ENCODE data around the gene SLC31A1.
"Not testable (repeated sequence)": the region's sequence is repeated elsewhere in the genome, so short reads cannot be mapped to it uniquely, and the experiment has no call there.

The SLC31A1 gene

DNA sequence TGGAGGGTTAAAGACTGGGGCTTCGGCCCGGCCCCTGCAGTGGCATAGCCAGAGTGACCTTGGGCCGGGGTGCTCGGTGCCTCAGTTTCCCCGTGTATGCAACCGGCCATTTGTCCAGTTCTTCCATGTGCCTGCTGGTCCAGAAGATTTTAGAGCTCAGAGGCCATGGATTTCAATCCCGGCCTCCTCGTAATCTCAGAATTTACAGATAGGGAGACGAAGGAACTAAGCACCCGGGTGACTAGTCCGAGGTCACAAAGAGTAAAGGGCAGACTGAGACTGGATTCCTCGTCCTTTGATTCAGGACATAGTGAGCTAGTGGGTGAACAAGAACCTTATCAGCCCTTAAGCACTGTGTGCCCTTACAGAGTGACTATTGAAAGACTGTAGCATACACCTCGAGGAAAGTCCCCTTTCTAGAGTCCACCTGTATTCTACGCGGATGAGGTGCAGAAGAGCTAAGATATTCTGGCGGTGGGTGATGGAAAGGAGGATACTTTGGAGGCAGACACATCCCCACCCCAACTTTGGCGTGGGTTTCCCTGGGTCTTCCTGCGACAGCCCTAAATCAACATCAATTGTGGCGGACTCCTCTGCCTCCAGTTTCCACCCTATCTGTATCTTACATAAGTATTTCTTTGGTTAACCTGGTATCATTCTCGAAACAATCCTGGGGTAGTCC is 597 bp downstream of the SLC31A1 start:
- no peak for DNase-seq

DNA sequence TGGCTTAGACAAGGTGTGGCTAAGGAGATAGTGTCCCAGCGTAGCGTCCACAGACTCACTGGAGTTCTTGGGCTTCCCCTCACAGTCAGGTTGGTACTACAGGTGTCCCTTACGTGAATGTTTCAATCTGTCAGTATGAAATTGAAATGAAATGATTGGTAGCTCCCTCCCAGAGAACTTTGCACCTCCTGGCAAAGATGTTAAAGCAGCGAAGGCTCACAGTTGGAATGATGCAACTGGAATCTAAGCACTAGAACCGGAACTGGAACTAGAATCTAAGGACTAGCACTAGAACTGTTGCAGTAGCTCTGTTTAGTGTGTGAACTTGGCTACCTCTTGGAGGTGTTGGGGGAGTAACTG is 1.1 kb downstream of the SLC31A1 start:
- no peak for DNase-seq

DNA sequence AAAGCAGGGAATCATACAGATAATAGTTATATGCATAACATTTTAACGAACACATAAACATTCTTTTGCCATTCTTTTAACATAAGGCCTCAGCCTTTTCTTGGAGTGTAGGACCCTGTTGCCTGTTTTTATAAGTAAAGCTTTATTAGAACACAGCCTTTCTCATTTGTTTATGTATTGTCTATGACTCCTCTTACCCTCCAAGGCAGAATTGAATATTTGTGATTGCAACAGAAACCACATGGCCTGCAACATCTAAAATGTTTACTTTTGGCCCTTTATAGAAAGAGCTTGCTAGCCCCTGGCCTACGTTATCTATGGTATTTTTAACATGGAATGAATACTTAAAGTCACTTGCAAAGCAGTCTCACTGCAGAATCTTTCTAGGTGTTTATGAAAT is 2.6 kb downstream of the SLC31A1 start:
- no peak for DNase-seq

DNA sequence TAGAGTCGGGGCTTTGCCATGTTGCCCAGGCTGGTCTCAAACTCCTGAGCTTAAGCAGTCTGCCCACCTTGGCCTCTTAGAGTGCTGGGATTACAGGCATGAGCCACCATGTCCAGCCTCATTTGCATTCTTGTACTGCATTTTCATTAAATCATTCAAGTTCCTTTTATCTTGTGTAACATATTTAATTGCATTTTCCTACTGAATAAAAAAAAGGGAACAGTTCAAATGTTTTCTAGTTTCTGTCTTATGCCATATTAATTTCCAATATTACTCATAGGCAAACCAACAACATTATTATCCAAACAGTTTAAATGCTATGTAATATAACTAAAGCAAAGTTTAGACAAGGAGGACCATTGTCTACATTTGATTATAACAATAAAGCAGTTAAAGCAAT is 6.1 kb downstream of the SLC31A1 start:
- DNase-seq = no peak

DNA sequence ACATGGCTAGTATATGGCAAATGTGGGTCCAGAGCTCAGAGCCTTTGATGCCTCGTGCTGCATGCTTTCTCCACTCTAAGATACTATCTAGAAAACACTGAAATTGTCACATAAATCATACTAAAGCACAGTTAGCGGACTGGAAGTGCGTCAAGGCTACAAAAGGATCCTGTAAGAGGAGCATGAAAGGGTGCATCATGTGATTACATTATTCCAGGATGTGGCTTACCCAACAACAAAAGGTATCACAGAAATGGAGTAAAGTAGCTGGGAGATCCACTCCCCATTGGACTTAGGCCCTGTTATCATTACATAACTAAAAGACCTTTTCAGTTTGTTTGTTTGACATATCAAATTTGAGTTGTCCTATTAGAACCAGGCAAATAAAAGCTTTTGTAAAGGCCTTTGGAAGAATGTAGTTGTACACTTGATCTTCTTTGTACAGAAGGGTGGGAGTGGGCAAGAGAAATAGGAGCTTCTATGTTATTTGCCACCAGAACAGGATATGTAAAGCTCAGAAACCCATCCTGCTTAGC is 6.9 kb downstream of the SLC31A1 start:
- DNase-seq = no peak

DNA sequence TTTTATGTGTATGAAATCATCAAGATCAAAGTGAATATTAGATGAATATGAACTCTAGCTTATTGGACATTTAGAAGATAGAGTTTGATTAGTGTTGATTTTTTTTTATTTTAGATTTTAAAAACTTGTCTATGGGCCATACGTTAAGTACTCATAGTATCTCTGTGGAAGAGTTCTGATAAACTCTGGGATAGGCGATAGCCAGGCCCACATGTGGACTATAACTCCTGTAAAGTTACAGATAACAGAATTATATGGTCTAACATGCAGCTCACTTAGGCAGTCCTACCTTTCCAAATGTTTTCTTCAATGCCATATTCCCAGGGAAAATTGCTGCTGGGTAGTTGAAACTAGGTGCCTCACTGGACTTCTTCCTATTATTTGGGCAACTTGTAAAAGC is 10.4 kb downstream of the SLC31A1 start:
- no peak for DNase-seq

DNA sequence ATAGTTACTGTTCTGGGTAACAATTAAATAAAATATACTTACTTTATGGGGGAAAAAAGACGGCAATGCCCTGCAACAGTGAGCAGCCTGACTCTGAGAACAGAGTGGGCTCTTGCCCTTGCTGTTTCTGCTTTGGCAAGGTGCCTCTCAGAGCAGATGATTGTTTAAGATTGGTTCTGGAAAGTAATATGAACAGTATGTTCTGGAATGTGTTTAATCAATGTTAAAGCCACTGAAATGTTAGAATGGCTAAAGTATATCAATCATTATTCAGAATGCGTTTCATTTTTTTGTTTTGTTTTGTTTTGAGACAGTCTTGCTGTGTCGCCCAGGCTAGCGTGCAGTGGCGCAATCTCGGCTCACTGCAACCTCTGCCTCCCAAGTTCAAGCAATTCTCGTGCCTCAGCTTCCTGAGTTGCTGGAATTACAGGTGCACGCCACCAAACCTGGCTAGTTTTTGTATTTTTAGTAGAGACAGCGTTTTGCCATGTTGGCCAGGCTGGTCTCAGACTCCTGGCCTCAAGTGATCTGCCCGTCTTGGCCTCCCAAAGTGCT is 14.4 kb downstream of the SLC31A1 start:
- DNase-seq = not testable (repeated sequence)

DNA sequence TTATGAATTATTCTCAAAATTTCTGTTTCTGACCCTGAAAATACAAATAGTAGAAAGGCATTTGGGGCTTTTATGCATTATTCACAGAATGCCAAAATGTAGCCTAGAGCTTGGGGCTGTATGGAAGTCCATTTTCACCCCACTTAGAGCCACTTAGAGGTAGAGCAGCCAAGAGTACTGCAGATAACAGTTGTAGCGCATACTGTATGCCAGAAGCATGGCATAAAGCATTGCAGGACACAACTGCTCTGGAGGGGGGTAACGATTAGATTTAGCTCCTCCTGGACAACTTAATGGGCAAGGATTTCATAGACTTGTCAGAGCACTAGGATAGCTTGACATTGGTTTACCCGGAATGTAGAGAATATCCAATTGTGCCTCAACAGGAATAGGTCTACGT is 15.7 kb downstream of the SLC31A1 start:
- no peak for DNase-seq

DNA sequence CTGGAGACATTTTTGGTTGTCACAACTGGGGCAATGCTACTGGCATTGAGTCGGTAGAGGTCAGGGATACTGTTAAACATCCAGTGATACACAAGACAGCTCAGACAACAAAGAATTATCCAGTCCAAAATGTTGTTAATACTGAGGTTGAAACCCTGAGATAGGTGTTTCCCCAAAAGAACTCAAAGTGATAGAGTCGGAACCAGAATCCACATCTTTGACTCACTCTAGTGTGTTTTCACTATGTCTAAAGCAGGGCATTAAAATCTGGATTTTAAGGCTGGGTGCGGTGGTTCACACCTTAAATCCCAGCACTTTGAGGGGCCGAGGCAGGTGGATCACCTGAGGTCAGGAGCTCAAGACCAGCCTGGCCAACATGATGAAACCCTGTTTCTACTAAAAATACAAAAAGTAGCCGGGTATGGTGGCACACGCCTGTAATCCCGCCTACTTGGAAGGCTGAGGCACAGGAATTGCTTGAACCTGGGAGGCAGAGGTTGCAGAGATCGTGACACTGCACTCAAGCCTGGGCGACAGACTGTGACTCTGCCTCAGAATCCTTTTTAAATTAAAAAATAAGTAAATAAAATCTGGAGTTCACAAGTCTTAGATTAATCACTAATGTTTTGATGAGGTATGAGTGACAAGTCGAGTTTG is 17.0 kb downstream of the SLC31A1 start:
- no peak for DNase-seq

DNA sequence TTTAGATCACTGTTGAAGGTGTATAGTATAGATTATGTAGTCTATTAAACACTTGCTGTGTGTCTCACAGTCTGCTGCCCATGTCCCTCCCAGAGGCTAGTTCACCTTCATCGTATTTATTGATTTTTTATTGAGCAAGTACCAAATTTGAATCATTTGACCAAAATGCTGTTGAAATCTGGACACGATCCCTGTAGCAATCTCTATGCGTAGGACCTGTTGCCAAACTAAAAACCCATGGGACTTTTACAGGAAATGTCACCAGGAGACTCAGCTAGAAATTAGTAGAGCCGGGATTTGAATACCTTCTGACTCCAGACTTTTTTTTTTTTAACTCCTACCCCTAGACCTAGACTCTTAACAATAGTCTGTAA is 17.5 kb downstream of the SLC31A1 start:
- no peak for DNase-seq

DNA sequence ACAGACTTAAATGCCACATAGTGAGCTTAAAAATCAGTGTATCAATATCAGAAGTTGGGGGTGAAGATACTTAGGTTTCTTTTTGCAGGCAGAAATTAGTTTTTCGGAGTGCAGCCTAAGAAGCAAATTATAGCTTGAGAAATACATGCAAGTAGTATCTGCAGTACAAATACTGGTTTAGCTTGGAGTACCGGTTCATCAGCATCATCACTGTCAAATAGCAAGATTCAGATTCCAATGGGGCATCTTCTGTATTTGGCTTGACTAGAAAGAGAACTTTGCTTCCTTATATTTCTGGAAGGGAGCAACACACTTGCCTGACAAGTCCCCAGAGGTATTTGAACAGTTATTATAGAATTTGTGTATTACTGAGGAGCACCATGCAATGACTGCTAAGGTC is 19.8 kb downstream of the SLC31A1 start:
- DNase-seq = no peak

DNA sequence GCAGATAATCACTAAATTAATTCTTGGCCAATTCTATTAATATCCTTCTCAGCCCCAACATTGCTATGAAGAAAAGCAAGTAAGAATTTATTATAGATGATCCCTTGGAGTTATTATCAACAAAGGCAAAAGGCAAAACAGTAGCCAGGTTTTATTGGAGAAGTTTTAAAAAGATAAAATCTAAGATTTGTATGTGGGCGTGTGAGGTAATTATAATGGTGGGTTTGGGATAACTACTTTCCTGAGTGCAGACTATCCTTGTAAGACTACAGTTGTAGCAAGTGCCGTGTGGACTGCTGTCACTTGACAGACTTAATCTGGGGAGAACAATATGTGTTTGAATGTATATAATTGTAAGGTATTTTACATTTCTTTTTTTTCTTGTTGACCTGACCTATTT is 23.2 kb downstream of the SLC31A1 start:
- DNase-seq = no peak

DNA sequence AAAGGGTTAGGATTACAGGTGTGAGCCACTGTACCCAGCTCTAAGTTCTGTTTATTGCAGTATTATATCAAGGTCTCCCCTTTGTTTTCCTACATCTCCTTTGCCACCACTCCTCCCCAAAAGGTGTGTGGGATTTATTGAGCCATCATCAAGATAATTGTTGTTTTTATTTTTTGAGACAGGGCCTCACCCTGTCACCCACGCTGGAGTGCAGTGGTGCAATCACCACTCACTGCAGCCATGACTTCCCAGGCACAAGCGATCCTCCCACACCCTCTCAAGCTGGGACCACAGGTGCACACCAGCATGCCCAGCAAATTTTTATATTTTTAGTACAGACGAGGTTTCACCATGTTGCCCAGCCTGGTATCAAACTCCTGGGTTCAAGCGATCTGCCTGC is 24.6 kb downstream of the SLC31A1 start:
- DNase-seq = no peak

DNA sequence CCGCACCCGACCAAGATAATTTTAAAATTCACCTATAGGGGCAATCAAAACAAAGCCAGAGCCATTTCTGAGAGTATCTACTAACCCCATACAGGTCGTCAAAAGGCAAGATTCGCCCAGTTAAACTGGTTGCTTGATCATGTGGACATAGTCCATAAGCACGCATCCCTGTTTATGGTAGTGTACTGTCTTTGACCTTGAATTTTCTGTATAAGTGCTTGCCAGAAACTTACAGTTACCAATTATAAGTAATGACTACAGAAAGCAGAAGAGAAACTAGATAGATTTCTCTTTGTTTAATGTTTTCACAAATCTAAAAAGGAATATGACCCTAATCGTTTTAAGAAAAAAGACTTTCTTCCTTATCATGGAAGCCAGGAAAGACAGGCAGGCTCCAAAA is 25.6 kb downstream of the SLC31A1 start:
- DNase-seq = no peak

DNA sequence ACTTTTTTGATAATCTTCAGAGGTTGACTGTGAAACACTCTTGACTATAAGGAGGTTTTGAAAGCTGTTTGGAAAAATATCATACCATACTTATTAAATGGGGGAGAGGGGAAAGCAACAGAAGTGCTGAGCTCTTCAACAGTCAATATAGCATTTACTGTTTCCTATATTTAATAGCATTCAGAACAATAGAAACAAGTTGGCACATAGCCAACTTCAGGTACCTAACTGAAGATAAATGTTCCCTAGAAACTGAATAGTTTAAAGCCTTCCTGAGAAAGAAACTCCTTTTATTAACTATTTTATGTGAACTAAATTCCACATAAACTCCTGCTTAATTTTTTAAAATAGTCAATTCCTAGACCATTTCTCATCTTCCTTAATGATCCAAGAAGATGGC is 26.3 kb downstream of the SLC31A1 start:
- DNase-seq = no peak

DNA sequence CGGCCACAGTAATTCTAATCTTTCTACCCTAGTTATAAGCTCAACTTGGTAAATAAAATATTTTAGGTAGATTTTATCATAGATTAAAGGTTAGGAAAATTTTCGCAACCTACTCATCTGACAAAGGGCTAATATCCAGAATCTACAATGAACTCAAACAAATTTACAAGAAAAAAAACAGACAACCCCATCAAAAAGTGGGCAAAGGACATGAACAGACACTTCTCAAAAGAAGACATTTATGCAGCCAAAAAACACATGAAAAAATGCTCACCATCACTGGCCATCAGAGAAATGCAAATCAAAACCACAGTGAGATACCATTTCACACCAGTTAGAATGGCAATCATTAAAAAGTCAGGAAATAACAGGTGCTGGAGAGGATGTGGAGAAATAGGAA is 28.3 kb downstream of the SLC31A1 start:
- not testable (repeated sequence) for DNase-seq

DNA sequence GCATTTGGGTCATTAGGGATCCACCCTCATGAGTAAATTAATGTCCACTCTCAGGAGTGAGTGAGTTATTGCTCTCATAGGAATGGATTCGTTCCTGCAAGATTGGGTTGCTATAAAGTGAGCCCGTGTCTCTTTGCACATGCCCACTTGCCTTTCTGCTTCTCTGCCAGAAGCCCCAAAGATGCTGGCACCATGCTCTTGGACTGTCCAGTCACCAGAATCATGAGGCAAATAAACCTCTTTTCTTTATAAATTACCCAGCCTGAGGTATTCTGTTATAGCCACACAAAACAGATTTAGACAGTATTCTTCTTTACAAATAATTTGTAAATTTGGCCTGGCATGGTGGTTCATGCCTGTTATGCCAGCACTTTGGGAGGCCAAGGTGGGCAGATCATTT is 29.5 kb downstream of the SLC31A1 start:
- no peak for DNase-seq

DNA sequence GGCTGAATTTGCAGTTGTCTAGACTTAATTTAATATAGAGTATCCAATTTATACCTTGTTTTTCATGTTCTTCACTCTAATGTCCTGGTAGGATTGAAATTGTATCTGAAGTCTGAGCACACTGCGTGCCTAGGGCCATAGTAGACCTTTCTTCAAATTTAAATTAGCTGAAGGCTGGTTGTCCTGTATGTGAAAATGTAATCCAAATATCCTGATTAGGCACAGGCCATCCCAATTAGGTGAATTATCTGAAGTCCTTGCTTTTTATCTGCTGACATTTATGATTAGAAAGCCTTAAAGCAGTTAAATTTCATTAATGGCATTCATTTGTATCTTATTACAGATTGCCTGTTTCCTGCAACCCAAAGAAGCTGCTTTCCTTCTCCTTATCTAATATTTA is 33.6 kb downstream of the SLC31A1 start:
- DNase-seq = no peak

DNA sequence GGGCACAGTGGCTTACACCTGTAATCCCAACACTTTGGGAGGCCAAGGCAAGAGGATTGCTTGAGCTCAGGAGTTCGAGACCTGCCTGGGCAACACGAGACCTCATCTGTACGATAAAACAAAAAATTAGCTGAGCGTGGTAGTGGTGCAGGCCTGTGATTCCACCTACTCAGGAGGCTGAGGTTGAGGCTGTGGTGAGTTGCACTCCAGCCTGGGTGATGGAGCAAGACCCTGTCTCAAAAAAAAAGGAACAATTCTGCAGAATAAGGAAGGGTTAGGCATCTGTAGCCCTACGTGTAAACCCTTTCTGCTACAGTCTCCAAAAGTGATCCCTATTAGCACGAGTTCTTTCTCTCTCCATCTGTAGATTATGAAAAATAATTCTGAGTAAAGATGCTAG is 34.1 kb downstream of the SLC31A1 start:
- DNase-seq = no peak

DNA sequence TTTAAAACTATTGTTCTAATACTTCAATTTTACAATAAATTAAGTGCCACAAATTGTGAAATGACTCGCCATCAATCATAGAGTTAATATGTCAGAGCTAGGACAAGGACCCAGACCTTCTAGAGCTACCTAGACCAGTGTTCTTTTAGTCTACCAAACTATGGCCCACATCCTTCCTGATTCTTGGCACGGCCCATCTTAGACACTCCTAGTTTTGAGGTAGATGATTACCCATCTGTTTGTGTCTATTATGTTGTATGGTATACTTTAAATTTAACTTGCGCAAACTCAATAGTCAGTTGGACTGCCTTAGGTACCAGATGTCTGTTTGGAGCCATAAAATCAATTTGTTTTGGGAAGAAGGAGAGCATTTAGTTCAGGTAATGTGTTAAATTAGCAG is 36.5 kb downstream of the SLC31A1 start:
- DNase-seq = no peak

DNA sequence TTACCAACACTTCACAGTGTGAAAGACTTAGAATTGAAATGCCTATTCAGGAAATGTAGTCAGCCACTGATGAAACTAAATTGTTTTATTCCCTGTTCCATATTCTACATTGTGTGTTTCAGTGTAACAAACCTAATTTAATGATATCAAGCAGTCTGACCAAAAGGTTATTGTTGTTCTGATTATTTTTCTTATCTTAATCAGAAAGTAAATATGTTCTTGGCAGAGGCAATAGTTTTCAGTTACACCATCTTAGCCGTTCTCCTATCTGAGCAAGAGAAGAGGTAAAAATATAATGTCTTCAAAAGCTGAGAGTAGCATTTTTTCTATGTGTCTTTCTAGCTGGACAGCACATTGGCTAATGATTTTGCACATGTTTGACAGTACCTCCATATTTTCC is 36.9 kb downstream of the SLC31A1 start:
- DNase-seq = no peak

DNA sequence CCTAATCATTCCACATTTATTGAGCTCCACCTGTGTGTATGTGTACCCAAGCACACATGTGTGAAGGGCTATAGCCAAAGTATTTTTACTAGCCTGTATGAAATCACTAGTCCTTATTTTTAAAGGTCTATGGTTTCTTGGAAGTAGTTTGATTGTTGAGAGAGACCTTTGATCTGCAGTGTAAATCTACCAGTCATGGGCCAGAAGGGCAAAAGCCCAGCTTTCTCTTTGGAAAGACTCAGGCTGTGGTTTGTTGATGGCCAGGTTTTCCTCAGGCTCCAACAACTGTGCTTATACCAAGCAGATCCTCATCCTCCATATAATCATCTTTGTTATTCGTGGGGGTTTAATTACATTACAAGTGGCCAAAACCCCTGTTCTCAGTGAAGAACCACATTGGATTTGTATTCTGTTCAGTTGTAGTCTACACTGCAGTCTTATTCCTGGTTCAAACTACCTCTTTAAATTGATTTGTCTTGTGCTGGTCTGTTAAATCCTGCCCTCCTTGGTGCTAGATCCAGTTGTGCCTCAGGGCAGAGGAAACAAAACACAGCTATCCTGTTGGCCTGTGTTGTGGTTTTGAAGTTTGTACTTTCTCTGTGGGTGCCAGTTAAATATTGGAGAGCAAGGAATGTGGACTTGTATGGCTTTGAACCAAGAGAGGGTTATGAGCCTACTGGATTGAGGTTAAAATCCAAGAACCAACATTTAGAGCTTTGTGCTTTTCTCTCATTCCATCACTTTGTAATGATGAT is 40.8 kb downstream of the SLC31A1 start:
- no peak for DNase-seq

DNA sequence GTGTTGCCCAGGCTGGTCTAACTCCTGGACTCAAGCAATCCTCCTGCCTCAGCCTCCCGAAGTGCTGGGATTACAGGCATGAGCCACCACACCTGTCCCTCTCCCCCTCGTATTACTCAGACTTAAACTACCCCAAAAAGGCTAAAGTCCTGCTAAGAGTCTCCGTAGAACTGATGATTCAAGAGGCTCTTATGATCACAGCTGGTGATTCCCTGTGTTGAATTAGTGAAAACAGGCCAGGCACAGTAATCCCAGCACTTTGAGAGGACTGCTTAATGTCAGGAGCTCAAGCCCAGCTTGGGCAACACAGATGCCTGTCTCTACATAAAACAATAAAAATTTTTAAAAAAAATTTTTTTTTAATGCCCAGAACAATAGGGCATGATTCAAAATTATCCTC is 44.8 kb downstream of the SLC31A1 start:
- DNase-seq = no peak

Data from CD4-positive, alpha-beta T cell treated with Interleukin-4 for 4 hours (primary cell).